GM12865 (cell line): ENCODE results near the gene KISS1R.
"Not testable (repeated sequence)": the region's sequence is repeated elsewhere in the genome, so short reads cannot be mapped to it uniquely, and the experiment has no call there.

Experiments used
- DNase-seq: peaks from one replicate; pipeline ENCODE4 v3.0.0; 2010; ENCODE audit warnings: low read depth
- H3K4me3 ChIP-seq: 2 replicates; pipeline ENCODE4 v1.5.1; 2011; ENCODE audit warnings: mild to moderate bottlenecking, low read depth, low read length, control low read depth
- TF ChIP-seq, protein P1 (sequence below): IDR thresholded peaks from 2 replicates; pipeline ENCODE4 v1.5.1; 2011; ENCODE audit warnings: low read length, control low read depth, low read depth, inconsistent platforms; ENCODE audit not compliant: insufficient read depth; ENCODE audit errors: missing control alignments

Gene KISS1R

GRCh38 chr19:890831-891230 lies 26.3 kb upstream of the KISS1R start:
- DNase-seq, result no peak
- TF ChIP-seq, protein P1, sequence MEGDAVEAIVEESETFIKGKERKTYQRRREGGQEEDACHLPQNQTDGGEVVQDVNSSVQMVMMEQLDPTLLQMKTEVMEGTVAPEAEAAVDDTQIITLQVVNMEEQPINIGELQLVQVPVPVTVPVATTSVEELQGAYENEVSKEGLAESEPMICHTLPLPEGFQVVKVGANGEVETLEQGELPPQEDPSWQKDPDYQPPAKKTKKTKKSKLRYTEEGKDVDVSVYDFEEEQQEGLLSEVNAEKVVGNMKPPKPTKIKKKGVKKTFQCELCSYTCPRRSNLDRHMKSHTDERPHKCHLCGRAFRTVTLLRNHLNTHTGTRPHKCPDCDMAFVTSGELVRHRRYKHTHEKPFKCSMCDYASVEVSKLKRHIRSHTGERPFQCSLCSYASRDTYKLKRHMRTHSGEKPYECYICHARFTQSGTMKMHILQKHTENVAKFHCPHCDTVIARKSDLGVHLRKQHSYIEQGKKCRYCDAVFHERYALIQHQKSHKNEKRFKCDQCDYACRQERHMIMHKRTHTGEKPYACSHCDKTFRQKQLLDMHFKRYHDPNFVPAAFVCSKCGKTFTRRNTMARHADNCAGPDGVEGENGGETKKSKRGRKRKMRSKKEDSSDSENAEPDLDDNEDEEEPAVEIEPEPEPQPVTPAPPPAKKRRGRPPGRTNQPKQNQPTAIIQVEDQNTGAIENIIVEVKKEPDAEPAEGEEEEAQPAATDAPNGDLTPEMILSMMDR, result no peak
- no peak overlapping the region for H3K4me3 ChIP-seq

DNA sequence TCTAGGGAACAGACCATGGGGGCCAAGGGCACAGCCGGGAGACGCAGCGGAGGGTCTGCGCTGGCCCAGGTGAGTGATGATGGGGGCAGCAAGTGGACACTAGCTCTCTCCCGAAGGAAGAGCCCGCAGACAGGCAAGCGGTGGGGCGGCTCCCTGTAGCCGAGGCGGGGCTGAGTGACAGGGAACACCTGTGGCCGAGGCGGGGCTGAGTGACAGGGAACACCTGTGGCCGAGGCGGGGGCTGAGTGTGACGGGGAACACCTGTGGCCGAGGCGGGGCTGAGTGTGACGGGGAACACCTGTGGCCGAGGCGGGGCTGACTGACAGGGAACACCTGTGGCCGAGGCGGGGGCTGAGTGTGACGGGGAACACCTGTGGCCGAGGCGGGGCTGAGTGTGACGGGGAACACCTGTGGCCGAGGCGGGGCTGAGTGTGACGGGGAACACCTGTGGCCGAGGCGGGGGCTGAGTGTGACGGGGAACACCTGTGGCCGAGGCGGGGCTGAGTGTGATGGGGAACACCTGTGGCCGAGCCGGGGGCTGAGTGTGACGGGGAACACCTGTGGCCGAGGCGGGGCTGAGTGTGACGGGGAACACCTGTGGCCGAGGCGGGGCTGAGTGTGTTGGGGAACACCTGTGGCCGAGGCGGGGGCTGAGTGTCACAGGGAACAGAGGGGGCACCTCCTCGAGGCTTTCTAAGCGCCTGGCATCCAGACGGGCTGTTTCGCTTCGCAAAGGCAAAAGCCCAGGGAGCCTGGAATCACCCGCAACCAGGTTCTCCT lies 25.5 kb upstream of the KISS1R start:
- peak overlapping the region; percentile 95 for H3K4me3 ChIP-seq
- DNase-seq, result not testable (repeated sequence)

GRCh38 chr19:892243-892893 lies 24.8 kb upstream of the KISS1R start:
- TF ChIP-seq, protein P1, result no peak
- DNase-seq, result peak; percentile 40
- peak overlapping the region; percentile 95 for H3K4me3 ChIP-seq

DNA sequence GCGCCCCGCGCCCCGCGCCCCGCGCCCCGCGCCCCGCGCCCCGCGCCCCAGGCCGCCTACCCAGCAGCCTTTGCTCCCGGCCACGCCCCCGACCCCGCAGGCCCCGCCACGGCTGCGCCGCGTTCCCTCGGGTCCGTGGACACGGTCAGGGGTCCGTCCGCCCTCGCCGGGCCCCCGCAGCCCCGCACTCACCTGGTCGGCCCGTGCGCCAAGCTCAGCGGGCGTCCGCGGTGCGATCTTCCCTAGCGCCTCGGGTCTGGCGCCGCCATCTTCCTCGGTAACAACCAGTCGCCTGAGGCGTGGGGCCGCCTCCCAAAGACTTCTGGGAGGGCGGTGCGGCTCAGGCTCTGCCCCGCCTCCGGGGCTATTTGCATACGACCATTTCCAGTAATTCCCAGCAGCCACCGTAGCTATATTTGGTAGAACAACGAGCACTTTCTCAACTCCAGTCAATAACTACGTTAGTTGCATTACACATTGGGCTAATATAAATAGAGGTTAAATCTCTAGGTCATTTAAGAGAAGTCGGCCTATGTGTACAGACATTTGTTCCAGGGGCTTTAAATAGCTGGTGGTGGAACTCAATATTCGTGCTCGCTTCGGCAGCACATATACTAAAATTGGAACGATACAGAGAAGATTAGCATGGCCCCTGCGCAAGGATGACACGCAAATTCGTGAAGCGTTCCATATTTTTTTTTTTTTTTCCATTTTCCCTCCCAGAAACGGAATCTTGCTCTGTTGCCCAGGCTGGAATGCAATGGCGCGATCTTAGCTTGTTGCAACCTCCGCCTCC lies 24.0 kb upstream of the KISS1R start, which contains the start of the genes MED16 and RNU6-9:
TSS of gene MED16 (minus strand) at position 294 of the 796 bp plus-strand sequence. CDS start 2,056 bp downstream, outside the sequence.
TSS of gene RNU6-9 (plus strand) at position 591 of the 796 bp plus-strand sequence.
- peak; percentile 97 for DNase-seq
- H3K4me3 ChIP-seq, result peak within 1 kb of the TSS; percentile 95
- TF ChIP-seq, protein P1, result no peak

- DNase-seq, result no peak
- TF ChIP-seq, protein P1, result no peak
- H3K4me3 ChIP-seq, result no peak overlapping the region
Measured at GRCh38 chr19:896434-896833, 20.7 kb upstream of the KISS1R start.

DNA sequence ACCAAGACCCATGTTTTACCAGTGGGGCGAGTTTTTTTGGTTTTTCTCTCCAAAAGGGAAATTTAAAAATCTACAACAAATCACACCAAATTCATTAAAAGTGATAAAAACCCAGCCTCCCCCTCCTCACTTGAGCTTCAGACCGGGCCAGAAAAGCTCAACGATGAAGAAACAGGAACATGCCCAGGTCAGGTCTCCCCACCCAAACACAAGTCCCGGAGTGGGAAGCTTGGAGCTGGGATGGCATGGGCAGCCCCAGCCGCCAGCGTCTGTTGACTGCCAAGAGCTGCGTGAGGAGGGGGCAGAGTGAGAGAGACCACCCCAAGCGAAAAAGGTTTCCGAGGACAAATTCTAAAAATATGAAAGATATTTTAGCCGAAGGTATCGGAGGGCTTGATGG lies 20.1 kb upstream of the KISS1R start:
- H3K4me3 ChIP-seq, result no peak overlapping the region

More for the DNA sequence above, 20.1 kb upstream of the KISS1R start:
- DNase-seq, result no peak
- TF ChIP-seq, protein P1, result no peak
